GM18520 (cell line): ENCODE measurements around the gene LTO1.

ENCODE experiments used
- ATAC-seq: cut with Tn5 transposase; IDR thresholded peaks from one replicate; pipeline ENCODE4 v1.9.1; 2021; ENCODE audit not compliant: unreplicated experiment

LTO1 gene

DNA sequence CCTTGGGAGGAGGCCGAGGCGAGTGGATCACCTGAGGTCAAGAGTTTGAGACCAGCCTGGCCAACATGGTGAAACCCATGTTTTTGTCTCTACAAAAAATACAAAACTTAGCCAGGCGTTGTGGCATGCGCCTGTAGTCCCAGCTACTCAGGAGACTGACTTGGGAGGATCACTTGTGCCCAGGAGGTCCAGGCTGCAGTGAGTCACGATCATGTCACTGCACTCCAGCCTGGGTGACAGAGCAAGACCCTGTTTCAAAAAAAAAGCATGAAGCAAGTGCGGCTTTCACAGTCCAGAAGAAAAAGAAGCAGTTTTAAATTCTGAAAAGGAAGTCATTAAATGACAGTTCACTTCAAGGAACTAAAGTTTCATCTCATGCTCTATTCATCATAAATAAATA, 7.1 kb upstream of the LTO1 start:
- ATAC-seq = no peak

DNA sequence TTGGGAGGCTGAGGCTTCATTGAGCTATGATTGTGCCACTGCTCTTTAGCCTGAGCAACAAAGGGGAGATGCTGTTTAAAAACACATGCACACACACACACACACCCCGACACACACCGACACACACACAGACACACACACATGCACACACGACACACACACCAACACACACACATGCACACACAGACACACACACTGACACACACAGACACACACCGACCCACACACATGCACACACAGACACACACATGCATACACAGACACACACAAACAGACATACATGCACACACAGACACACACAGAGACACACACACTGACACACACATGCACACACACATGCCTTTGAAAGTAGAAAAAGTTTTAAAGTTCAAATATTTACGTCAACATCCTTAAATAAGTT, 5.5 kb upstream of the LTO1 start:
- ATAC-seq = no peak

GRCh38 chr11:69677749-69678148, 2.6 kb upstream of the LTO1 start:
- no peak for ATAC-seq

- ATAC-seq = no peak
Observed at GRCh38 chr11:69674267-69674885, 777 bp downstream of the LTO1 start.

DNA sequence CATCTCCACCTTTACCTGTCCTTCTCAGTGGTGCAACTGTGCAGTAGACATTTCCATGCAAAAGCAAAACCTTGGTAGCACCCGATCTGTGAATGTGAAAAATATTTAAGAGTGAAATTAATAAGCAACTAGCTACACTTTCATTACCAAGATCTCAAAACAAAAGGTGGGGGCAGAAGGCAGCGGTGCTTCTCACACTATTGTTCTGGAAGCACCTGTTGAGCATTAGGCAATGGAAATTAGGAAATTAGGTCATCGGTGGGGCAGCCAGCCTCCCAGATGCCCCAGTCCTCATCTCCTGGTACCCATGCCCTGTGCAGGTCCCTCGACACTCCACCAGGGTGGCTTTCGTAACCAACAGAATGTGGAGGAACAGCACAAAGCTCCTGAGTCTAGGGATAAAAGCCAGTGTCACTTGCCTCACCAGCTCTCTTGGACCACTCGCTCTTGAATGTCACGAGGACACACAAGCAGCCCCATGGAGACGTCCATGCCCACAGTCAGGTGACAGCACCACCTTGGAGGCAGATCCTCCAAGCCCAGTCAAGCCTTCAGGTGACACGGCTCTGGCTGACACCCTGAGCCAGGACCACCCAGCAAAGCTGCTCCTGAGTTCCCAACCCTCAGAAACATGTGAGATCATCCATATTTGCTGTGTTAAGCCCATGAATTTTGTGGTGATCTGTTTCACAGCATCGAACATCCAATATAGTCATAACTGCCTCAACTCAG, 3.3 kb downstream of the LTO1 start:
- ATAC-seq = no peak

DNA sequence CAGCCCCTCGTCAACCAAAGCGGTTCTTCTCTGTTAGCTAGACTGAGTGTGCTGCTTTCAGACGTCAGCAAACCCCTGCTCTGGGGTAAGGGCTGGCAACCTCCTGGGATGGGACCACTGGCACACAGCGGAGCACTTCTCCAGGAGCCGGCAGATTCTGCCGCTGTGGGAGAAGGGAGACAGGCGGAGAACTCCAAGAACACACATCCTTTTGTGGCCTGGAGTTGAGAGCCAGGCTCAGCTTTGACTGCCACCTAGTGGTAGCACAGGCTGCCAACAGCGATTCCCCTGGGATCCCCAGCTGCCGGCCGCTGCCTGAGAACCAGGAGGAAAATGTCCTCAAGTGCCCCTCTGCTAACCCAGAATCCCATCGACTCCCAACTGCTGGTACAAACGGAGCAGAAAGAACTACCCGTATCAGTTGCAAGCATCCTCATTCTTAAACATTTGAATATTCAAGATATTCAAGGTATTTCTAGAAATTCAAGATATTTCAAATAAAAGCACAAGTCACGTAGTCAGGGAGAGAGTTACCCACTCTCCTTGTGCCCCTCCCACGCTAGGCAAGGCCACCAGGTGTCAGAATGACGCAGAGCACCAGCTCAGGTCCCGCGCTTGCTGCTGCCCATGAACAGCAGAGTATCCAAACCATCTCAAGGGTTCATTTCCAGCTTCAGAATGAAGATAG, 4.9 kb downstream of the LTO1 start:
- ATAC-seq = no peak

DNA sequence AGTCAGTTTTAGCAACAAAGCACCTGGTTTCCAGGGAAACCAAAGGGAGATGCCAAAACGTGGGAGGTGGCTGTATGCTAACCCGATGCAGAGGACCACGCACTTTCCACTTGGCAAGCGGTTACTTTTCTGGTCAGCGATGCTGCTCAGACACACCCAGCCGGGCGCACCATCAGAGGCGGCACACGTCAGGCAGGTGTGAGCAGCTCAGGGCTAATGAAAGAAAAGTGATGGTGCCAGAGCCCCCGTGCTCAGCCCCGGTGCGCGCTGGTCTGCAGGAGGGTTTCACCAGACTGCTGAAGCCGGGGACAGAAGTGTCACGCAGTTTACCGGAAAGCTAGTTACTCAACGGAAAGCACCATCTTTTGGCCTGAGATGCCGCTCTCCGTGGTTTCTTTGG, 5.7 kb downstream of the LTO1 start:
- no peak for ATAC-seq

- no peak for ATAC-seq
Observed at GRCh38 chr11:69667619-69668604, 7.2 kb downstream of the LTO1 start.

DNA sequence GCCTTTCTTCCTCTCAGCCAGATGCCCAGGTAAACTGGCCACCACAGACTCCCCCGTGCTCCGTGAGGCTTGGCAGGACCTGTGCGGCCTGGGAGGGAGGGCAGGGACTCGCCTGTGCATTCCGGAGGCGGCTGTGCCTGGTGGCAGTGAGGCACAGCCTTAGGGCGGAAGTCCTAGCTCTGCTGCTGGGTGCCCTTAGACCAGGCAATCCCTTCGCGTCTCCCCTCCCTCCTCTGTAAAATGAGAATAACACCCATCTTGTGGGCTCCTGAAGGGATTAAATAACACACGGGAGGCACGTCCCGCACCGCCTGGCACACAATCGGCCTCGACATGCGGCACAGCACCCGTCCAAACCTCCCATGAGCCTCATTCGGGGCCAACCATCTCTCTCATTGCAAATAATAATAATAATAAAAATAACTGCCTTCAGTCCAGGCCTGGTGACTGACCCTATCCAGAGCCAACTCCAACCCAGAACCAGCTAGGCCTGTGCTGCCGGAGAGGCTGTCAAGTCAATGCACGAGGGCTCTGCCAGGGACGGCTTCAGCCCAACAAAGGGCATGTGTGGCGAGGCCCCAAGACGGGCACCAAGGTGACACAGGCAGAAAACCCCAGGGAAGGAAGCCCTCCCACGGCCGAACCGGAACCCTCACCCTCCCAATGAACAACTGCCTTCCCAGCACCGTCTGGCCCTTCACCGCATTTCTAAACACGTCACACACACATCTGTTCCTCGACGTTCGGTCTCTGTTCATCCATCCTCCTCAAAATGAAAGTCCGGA, 8.2 kb downstream of the LTO1 start:
- no peak for ATAC-seq

DNA sequence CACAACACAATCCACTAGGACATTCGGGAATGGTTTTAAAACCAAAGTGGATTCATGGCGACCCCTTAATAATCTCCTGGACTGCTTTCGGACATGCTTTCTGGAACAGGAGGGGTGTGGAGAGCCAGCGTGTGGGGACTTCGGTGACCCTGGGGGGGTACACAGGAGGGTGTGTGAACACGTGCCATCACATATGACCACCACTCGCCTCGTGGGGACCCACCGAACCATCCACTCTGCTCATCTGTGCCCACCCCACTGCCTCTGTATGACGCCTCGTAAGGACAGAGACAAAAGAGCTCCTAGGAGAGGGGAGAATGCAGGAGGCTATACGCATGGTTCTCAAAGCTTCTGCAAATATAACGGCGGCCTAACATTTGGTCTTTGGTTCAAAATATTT, 8.9 kb downstream of the LTO1 start:
- no peak for ATAC-seq

DNA sequence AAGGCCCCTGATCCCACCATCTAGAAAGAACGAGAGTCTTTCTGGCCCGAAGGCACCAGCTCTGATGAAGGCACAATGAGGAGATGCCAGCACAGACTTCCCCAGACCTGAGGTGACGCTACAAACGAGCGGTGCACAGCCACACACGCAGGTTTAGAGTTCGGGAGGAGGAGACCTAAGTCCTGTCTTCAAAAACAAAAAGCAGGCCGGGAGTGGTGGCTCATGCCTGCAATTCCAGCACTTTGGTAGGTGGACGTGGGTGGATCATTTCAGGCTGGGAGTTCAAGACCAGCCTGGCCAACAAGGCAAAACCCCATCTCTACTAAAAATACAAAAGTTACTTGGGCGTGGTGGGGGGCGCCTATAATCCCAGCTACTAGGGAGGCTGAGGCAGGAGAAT, 9.5 kb downstream of the LTO1 start:
- ATAC-seq = no peak

DNA sequence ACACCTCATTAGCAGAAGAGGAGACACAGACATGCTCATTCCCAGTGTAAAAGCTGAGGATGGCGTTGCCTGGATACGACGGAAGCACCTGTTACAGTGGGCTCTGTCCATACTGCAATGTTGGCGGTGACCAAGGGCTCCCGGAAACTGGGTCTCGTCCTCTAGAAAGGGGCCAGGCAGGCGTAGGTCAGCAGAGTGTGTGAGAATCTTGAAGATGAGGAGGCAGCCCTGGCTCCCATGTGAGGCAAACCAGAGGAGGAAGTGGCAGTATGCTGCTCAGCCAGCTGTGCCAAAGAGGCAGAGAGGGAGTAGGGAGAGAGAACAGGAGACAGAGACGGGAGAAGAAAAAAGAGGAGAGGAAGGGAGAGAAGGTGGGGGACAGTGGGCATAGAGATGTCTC, 10.3 kb downstream of the LTO1 start:
- no peak for ATAC-seq

DNA sequence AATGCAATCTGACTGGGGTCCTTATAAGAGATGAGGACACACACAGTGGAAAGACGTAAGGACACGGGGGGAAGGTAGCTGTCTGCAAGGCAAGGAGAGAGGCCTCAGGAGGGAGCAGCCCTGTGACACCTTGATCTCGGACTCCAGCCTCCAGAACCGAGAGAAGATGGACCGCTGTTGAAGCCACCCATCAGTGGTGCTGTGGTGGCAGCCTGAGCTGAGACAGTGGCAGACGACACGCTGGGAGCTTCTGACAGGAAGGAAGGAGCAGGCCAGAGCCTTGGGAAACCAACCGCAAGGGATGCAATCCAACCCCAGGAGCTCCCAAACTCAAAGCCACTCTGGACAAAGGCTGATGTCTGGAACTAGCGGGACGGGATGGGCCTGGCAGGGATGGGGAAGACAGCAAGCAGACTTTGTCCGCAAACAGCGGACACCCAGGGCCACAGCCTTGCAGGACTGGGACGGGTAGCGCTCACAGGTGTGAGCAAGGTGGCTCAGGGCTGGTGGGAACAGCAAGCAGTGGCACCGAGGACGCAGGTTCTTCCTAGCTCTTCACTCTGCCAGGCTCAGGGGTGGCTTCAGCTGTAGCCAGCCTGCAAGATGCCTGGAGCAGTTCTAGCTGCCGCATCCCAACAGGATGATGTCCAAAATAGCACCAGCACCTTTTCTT, 10.9 kb downstream of the LTO1 start:
- ATAC-seq = no peak

- ATAC-seq = no peak
Observed at GRCh38 chr11:69663326-69663725, 11.8 kb downstream of the LTO1 start.

DNA sequence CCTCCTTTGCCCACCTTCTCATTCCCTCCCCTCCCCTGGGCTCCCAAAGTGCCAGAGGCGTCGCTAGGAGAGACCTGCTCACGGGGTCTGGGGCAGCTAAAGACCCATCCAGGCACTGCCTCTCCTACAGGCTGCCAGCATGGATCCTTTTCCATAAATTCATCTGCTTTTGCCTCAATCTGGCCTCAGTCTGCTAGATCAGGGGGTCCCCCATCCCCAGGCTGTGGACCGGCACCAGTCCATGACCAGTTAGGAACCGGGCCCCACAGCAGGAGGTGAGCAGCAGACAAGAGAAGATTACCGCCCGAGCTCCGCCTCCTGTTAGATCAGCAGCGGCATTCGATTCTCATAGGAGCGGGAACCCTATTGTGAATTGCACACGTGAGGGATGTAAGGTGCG, 12.3 kb downstream of the LTO1 start:
- no peak for ATAC-seq

DNA sequence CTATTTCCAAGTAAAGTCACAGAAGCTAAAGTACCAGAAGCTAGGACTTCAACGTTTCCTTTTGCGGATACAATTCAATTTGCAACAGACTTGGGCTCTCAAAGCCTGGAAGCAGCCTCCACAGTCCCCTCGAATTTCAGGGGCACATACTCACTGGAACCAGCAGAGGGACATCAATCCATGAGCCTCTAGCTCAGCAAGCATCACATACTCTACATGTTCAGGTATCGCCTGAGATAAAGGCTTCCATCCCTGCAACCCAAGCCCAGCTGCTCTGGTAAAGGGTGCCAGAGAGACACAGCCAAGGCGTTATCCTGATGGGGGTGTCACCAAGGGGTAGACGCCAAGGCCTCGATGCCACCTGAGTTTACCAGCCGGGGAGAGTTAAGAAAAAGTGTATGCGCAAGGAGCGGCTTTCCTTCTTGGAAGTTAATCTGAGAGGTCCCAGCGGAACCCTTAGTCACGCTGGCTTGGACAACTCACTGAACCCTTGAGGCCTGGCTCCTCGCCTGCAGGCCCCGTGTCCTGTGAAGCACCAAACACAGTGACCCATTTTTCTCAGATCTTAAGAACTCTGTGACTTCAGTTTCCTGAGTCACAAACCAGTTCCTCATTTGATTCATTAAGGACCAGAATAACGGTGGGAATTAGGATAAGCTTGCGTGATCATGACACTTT, 13.0 kb downstream of the LTO1 start:
- ATAC-seq = no peak

DNA sequence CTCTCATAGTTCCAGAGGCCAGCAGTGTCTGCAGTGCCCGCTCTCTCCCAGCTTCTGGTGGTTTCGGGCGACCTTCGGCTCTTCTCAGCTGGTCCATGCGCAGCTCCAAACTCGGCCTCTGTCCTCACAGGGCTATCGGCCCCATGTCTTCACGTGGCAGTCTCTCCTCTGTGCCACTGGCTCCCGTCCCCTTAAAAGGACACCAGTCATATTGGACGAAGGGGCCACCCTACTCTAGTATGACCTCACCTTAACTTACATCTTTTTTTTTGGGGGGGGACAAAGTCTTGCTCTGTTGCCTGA, 13.8 kb downstream of the LTO1 start:
- no peak for ATAC-seq

DNA sequence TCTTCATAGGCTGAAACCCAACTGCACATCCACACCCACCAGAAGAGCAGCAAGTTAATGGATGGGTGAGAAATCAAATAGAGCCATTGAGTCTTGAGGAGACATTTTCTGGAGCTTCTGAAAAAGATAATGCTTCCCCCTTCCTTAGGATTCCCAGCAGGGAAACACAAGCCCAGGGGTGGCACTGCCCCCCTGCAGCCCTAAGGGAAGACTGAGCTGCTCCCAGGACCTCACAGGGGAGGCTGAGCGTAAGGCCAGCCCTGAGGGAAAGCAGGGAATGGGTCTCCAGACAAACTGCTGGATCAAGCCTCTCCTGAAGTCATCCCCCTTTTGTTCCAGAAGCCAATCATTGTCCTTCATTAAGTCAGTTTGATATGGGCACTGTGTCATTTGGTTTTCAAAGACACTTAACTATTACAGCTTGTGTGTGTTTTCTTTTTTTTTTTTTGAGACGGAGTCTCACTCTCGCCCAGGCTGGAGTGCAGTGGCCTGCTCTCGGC, 15.1 kb downstream of the LTO1 start:
- no peak for ATAC-seq

- no peak for ATAC-seq
Observed at GRCh38 chr11:69659591-69659990, 15.6 kb downstream of the LTO1 start.
